Right lobe of liver (tissue), 4 donors: Measurements from ENCODE around the gene TMEFF2.

Source experiments
- CTCF ChIP-seq, 4 donors: fragments of 200-600 bp in 3 of 4; fragments of 450-650 bp in 1 of 4; IDR thresholded peaks; one replicate each; pipeline versions ENCODE4 v1.5.1 to v1.8.0; 2016 to 2022; ENCODE audit warnings: antibody characterized with exemption in 4 of 4, mild to moderate bottlenecking in 2 of 4
- POLR2A ChIP-seq: fragments of 450-650 bp; IDR thresholded peaks from one replicate; pipeline ENCODE4 v1.6.1; 2017; ENCODE audit warnings: antibody characterized with exemption, mild to moderate bottlenecking
- donor health status: DM: no; HTN: no; CAD: no.
- donor health status: DM: no; HTN: no; CAD: no.
- donor health status: DM: no; HTN: yes; CAD: no.

GRCh38 chr2:191907091-191907490 is 287.6 kb downstream of the TMEFF2 start:
- TF ChIP-seq POLR2A: no peak
- no peak for TF ChIP-seq CTCF (IDR thresholded peaks at IDR 0.05)
